Activated CD8-positive, alpha-beta T cell treated with anti-CD3 and anti-CD28 coated beads for 36 hours (primary cell): ENCODE measurements around the gene ISM1. TPM values are rescaled to one million over a fixed set of nuclear protein-coding genes. Genes with fewer than 3 reads are reported as not detected.

Source experiments
- ATAC-seq: fragments of 200-7000 bp; cut with Tn5 transposase; one replicate; pipeline ENCODE4 v1.10.0; 2021; ENCODE audit warnings: mild to moderate bottlenecking, moderate library complexity
- CTCF ChIA-PET: fragments of 350-600 bp; sonication (Branson Sonifier 250); formaldehyde crosslinking; loops from one replicate; lab custom pipeline; 2021; ENCODE audit warnings: antibody characterized with exemption; lab: Charles Lee
- POLR2A ChIA-PET: fragments of 350-600 bp; sonication (Branson Sonifier 250); formaldehyde crosslinking; loops from one replicate; lab custom pipeline; 2021; ENCODE audit warnings: antibody characterized with exemption; lab: Charles Lee
- DNase-seq: peaks from one replicate; pipeline ENCODE4 v3.0.0-alpha.2; 2020
- H3K27ac Mint-ChIP-seq: one replicate; pipeline ENCODE4 v1.8.0; 2021; ENCODE audit warnings: mild to moderate bottlenecking, mixed read lengths
- H3K27me3 Mint-ChIP-seq: one replicate; pipeline ENCODE4 v1.8.0; 2021; ENCODE audit warnings: mixed read lengths
- H3K36me3 Mint-ChIP-seq: one replicate; pipeline ENCODE4 v1.8.0; 2021; ENCODE audit warnings: low read depth, mixed read lengths
- H3K4me1 Mint-ChIP-seq: one replicate; pipeline ENCODE4 v1.8.0; 2021; ENCODE audit warnings: low read depth, mixed read lengths
- H3K4me3 Mint-ChIP-seq: one replicate; pipeline ENCODE4 v1.8.0; 2021; ENCODE audit warnings: mild to moderate bottlenecking, moderate library complexity, mixed read lengths
- H3K9me3 Mint-ChIP-seq: one replicate; pipeline ENCODE4 v1.8.0; 2021; ENCODE audit warnings: mixed read lengths
- intact Hi-C: fragments of 100-400 bp; cut with micrococcal nuclease; formaldehyde crosslinking; loops from one replicate; pipeline ENCODE4 v1.10.0; 2022
- total RNA-seq, 2 experiments: library from RNA; stranded (reverse); gene quantifications; one replicate each; pipeline ENCODE4 v1.2.3, GENCODE V29; 2021
- TF ChIP-seq, protein P1 (sequence below): fragments of 200-600 bp; IDR thresholded peaks from one replicate; pipeline ENCODE4 v1.8.0; 2022; ENCODE audit warnings: antibody characterized with exemption, mild to moderate bottlenecking

The ISM1 gene
- total RNA-seq, 2 experiments from 2014 or later, result 0.77 to 1.4 TPM

DNA sequence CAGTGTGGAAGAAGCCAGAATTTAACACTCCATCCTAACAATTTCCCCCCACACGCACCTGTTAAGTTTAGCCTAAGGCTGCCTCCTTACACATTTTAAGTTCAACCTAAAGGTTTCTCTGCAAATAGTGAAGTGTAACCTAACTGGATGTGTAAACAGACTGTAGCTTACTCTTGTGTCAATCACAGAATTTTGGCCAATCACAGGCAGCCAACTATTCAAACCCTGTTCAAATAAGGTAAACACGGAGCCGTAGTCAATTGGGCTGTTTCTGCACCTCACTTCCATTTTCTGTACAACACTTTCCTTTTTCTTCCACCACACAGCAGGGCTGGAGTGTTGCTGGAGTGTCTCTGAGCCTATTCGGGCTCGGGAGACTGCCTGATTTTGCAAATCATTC, 92.1 kb downstream of the ISM1 start:
- CTCF ChIA-PET, result interaction anchor here (1.2 kb wide), 1 partner anchor 11 kb away, joined by 4 read pairs; no protein-coding TSS in a partner anchor
- no peak for ATAC-seq
- POLR2A ChIA-PET, result no interaction called here

DNA sequence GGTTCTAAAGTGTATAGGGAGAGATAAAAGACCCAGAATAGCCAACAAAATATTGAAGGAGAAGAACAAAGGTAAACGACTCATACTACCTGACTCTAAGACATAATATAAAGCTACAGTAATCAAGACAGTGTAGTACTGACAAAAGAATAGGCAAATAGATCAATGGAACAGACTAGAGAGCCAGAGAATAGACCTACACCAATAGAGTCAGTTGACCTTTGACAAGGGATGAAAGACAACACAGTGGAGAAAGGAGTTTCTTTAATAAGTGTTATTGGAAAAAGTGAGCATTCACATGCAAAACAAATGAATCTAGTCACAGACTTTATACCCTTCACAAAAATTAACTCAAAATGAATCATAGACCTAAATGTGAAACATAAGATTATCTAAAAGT, 96.4 kb downstream of the ISM1 start:
- ChIA-PET CTCF (no interaction called here), POLR2A (no interaction called here)
- no peak overlapping the region for H3K27ac Mint-ChIP-seq
- H3K9me3 Mint-ChIP-seq, result peaks cover 9% of the 10 kb centered on the region
- TF ChIP-seq, protein P1, sequence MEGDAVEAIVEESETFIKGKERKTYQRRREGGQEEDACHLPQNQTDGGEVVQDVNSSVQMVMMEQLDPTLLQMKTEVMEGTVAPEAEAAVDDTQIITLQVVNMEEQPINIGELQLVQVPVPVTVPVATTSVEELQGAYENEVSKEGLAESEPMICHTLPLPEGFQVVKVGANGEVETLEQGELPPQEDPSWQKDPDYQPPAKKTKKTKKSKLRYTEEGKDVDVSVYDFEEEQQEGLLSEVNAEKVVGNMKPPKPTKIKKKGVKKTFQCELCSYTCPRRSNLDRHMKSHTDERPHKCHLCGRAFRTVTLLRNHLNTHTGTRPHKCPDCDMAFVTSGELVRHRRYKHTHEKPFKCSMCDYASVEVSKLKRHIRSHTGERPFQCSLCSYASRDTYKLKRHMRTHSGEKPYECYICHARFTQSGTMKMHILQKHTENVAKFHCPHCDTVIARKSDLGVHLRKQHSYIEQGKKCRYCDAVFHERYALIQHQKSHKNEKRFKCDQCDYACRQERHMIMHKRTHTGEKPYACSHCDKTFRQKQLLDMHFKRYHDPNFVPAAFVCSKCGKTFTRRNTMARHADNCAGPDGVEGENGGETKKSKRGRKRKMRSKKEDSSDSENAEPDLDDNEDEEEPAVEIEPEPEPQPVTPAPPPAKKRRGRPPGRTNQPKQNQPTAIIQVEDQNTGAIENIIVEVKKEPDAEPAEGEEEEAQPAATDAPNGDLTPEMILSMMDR, result no peak
- H3K4me1 Mint-ChIP-seq, result peaks cover 4% of the 10 kb centered on the region
- no peak overlapping the region for H3K4me3 Mint-ChIP-seq
- no peak for DNase-seq
- peaks cover 1% of the 10 kb centered on the region for H3K27me3 Mint-ChIP-seq
- H3K36me3 Mint-ChIP-seq, result no peaks in the 10 kb centered on the region
- intact Hi-C loops, result no loop called here
- ATAC-seq, result no peak

More for the DNA sequence above, 92.1 kb downstream of the ISM1 start:
- Mint-ChIP-seq H3K4me1 (peaks cover 6% of the 10 kb centered on the region), H3K27ac (no peak overlapping the region), H3K4me3 (no peak overlapping the region), H3K27me3 (peaks cover 6% of the 10 kb centered on the region), H3K36me3 (no peaks in the 10 kb centered on the region), H3K9me3 (peaks cover 12% of the 10 kb centered on the region)
- TF ChIP-seq, protein P1, result no peak
- no peak for DNase-seq
- intact Hi-C loops, result no loop called here

DNA sequence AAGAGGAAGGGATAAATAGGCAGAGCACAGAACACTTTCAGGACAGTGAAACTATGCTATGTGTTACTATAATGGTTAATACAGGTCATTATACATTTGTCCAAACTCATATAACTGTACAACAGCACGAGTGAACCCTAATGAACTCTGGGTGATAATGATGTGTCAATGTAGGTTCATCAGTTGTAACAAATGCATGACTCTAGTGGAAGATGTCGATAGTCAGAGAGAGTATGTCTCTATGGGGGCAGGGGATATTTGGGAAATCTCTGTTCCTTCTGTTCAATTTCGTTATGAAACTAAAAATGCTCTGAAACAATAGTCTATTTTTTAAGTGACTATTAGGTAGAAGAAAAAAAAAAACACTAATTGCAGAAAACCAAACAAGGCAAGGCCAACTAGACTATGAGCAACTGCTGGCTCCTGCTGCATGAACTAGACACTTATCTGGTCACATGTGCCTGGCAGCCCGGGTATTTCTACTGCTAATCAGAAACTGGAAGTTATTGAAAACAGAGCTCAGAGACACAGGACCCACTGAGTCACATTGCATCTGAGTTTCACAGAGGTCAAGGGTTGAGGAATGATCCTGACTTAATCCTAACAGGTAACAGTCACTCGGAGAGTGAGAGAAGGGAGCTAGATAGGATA, 97.9 kb downstream of the ISM1 start:
- ChIA-PET CTCF (no interaction called here), POLR2A (interaction anchor here (0.7 kb wide), 1 partner anchor 19 kb away, joined by 3 read pairs; no protein-coding TSS in a partner anchor)
- no peak for ATAC-seq
- Mint-ChIP-seq H3K9me3 (peaks cover 9% of the 10 kb centered on the region), H3K4me3 (no peak overlapping the region), H3K4me1 (peaks cover 10% of the 10 kb centered on the region), H3K27ac (no peak overlapping the region), H3K36me3 (no peaks in the 10 kb centered on the region), H3K27me3 (peaks cover 6% of the 10 kb centered on the region)
- no peak for DNase-seq
- TF ChIP-seq, protein P1, result no peak
- intact Hi-C loops, result no loop called here

DNA sequence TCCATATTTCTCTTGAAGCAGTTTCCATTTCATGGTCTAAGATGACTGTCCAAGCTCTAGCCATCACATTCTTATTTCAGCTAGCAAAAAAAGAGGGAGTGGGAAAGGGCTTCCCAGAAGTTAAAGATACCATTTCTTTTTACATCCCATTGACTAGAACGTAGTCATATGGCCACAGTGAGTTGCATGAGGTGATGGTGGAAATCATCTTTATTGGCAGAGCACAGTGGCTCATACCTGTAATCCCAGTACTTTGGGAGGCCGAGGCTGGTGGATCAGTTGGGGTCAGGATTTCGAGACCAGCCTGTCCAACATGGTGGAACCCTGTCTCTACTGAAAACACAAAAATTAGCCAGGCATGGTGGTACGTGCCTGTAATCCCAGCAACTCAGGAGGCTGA, 99.6 kb downstream of the ISM1 start:
- TF ChIP-seq, protein P1, result no peak
- no peak overlapping the region for H3K27ac Mint-ChIP-seq
- no peaks in the 10 kb centered on the region for H3K36me3 Mint-ChIP-seq
- no peak for DNase-seq
- ATAC-seq, result no peak
- H3K4me3 Mint-ChIP-seq, result no peak overlapping the region
- intact Hi-C loops, result no loop called here
- ChIA-PET POLR2A (no interaction called here), CTCF (interaction anchor here (2.6 kb wide), 1 partner anchor 18 kb away, joined by 12 read pairs; no protein-coding TSS in a partner anchor)
- H3K9me3 Mint-ChIP-seq, result peaks cover 9% of the 10 kb centered on the region
- H3K27me3 Mint-ChIP-seq, result peaks cover 10% of the 10 kb centered on the region
- peaks cover 10% of the 10 kb centered on the region for H3K4me1 Mint-ChIP-seq

DNA sequence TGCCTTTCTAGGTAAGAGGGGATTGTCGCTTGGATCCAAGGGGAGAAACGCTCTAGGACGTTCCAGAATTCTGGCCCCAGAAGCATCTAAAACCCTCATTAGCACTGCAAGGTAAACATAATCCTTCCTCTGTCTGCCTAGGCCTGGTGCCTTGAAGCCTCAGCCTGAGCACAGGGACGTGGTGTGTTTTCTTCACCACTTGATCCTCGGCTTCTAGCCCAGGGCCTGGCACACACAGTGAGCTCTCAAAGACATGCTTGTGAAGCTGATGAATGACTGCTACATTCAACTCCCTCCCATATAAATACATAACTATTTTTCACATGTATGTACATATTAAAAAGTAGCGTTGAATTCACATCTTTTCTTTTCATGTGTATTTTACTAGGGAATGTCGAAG, 100.3 kb downstream of the ISM1 start:
- no peak for DNase-seq
- intact Hi-C loops, result no loop called here
- CTCF ChIA-PET, result interaction anchor here (2.6 to 4.0 kb wide), 2 partner anchors 19 to 224 kb away, joined by 12 to 30 read pairs; no protein-coding TSS in a partner anchor
- H3K4me3 Mint-ChIP-seq, result no peak overlapping the region
- H3K27ac Mint-ChIP-seq, result no peak overlapping the region
- TF ChIP-seq, protein P1, result no peak
- peaks cover 10% of the 10 kb centered on the region for H3K27me3 Mint-ChIP-seq
- no peaks in the 10 kb centered on the region for H3K36me3 Mint-ChIP-seq
- POLR2A ChIA-PET, result no interaction called here
- H3K9me3 Mint-ChIP-seq, result peaks cover 9% of the 10 kb centered on the region
- H3K4me1 Mint-ChIP-seq, result peaks cover 10% of the 10 kb centered on the region
- ATAC-seq, result no peak
